CD4-positive, CD25-positive, alpha-beta regulatory T cell (primary cell): ENCODE measurements around the gene ZNF430. TPM values are rescaled to one million over a fixed set of nuclear protein-coding genes. Genes with fewer than 3 reads are reported as not detected.

ENCODE experiments used
- ATAC-seq, 2 donors: fragments of 150-1000 bp; cut with Tn5 transposase; one replicate each; pipeline ENCODE4 v1.10.0; 2021; ENCODE audit warnings: low read depth in 2 of 2, moderate number of reproducible peaks in 2 of 2, moderate library complexity in 1 of 2
- DNase-seq, 3 donors: peaks; one replicate each; pipeline versions ENCODE4 v3.0.0 to v3.0.0-alpha.2; 2012 to 2022; ENCODE audit warnings: mixed read lengths in 1 of 3
- H3K27ac ChIP-seq: one replicate; pipeline ENCODE4 v1.7.0; 2013; ENCODE audit warnings: mild to moderate bottlenecking, low read length; ENCODE audit not compliant: insufficient read depth, poor library complexity, severe bottlenecking
- H3K27me3 ChIP-seq: one replicate; pipeline ENCODE4 v1.7.0; 2013; ENCODE audit warnings: low read length; ENCODE audit not compliant: control insufficient read depth, insufficient read depth
- H3K36me3 ChIP-seq: one replicate; pipeline ENCODE4 v1.7.0; 2013; ENCODE audit warnings: mild to moderate bottlenecking, low read length, moderate library complexity; ENCODE audit not compliant: control insufficient read depth, insufficient read depth
- H3K4me1 ChIP-seq: 2 replicates; pipeline ENCODE4 v1.7.0; 2013; ENCODE audit warnings: mild to moderate bottlenecking, low read length; ENCODE audit not compliant: insufficient read depth, control insufficient read depth, poor library complexity, severe bottlenecking
- H3K4me3 ChIP-seq: one replicate; pipeline ENCODE4 v1.7.0; 2013; ENCODE audit warnings: low read depth, mild to moderate bottlenecking, low read length, moderate library complexity
- H3K9me3 ChIP-seq, 2 experiments: 1 replicate in 1 of 2; 2 replicates in 1 of 2; pipeline ENCODE4 v1.7.0; 2013; ENCODE audit warnings: low read length in 2 of 2, mild to moderate bottlenecking in 1 of 2, moderate library complexity in 1 of 2; ENCODE audit not compliant: control insufficient read depth in 2 of 2
- H3K27ac Mint-ChIP-seq, 3 donors: one replicate each; pipeline ENCODE4 v1.8.0; 2020 to 2022; ENCODE audit warnings: mild to moderate bottlenecking in 3 of 3, mixed read lengths in 3 of 3, moderate library complexity in 2 of 3
- H3K27me3 Mint-ChIP-seq: one replicate; pipeline ENCODE4 v1.8.0; 2022; ENCODE audit warnings: mild to moderate bottlenecking, mixed read lengths
- H3K36me3 Mint-ChIP-seq: one replicate; pipeline ENCODE4 v1.8.0; 2020; ENCODE audit warnings: mixed read lengths
- H3K4me1 Mint-ChIP-seq, 4 donors: one replicate each; pipeline ENCODE4 v1.8.0; 2020 to 2022; ENCODE audit warnings: mixed read lengths in 4 of 4, mild to moderate bottlenecking in 1 of 4
- H3K4me3 Mint-ChIP-seq, 4 donors: one replicate each; pipeline ENCODE4 v1.8.0; 2020 to 2022; ENCODE audit warnings: mild to moderate bottlenecking in 4 of 4, mixed read lengths in 4 of 4, moderate library complexity in 3 of 4
- H3K9me3 Mint-ChIP-seq, 7 donors: one replicate each; pipeline ENCODE4 v1.8.0; 2020 to 2022; ENCODE audit warnings: mixed read lengths in 7 of 7, mild to moderate bottlenecking in 3 of 7, moderate library complexity in 2 of 7
- polyA plus RNA-seq, 4 donors: library from polyadenylated mRNA; unstranded; fragments of 300-500 nt; fragmentation: Illumina TruSeq; gene quantifications; one replicate each; pipeline ENCODE4 v1.2.3, GENCODE V29; 2021
- total RNA-seq: library from RNA; stranded (reverse); gene quantifications from one replicate; pipeline ENCODE4 v1.2.3, GENCODE V29; 2022

The ZNF430 gene
- total and polyA plus RNA-seq, 5 donors from 2014 or later: 36.2 to 59.1 (median 47.1) TPM

DNA sequence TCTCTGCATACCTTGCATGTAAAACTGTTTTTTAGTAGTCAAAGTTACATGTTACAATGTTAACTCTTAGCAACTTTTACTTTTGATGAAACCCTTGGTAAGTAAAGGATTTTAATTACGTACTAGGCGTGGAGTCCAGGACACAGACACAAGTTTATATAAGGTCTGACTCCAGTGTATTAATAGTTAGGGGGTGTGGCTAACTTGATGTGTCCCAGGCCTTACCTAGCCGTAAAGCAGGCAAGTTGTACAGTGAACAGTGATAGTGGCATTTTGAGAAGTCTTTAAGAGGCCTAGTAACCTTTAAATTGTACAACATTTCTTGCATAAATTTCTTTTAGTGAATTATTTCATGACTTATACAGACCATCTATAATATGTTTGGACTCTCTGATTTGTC is 67.4 kb downstream of the ZNF430 start:
- ATAC-seq: no peak
- Histone ChIP-seq H3K9me3 (no peaks in the 10 kb centered on the region), H3K27me3 (no peaks in the 10 kb centered on the region), H3K4me3 (no peak overlapping the region), H3K4me1 (no peaks in the 10 kb centered on the region), H3K36me3 (peaks cover 6% of the 10 kb centered on the region), H3K27ac (no peak overlapping the region)
- no peaks in the 10 kb centered on the region for H3K27me3 Mint-ChIP-seq
- H3K36me3 Mint-ChIP-seq: peaks cover 31% of the 10 kb centered on the region
- no peak overlapping the region for H3K4me3 Mint-ChIP-seq
- H3K9me3 Mint-ChIP-seq: peaks cover 0 to 3% (median 0%) of the 10 kb centered on the region in 7 donors
- DNase-seq: no peak
- H3K4me1 Mint-ChIP-seq: peaks cover 11 to 33% (median 16%) of the 10 kb centered on the region in 4 donors
- no peak overlapping the region for H3K27ac Mint-ChIP-seq

DNA sequence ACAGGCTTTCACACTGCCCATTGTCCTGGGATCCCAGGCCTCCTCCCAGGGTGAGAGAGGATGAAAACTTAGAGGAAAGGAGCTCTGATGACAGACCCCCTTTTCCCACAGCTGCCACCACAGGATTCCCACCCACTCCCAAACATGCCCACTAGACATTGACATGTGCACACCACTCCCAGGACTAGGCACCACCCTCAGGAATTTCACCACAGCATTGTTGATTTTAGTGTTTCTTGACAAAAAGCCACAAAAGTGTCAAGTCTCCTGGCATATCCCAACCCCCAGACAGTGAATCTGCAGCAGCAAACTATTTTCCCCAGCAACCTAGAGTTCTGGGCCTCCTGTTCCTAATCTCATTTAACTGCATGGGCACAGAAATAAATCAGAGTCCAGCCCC is 71.7 kb downstream of the ZNF430 start:
- no peaks in the 10 kb centered on the region for H3K4me1 ChIP-seq
- Mint-ChIP-seq H3K9me3 (no peaks in the 10 kb centered on the region), H3K36me3 (peaks cover 27% of the 10 kb centered on the region), H3K27me3 (no peaks in the 10 kb centered on the region), H3K4me1 (peaks cover 8 to 15% (median 8%) of the 10 kb centered on the region in 4 donors), H3K4me3 (no peak overlapping the region), H3K27ac (peak overlapping the region in 1 of 3 donors; percentile 49)
- no peak overlapping the region for H3K27ac ChIP-seq
- H3K36me3 ChIP-seq: no peaks in the 10 kb centered on the region
- H3K9me3 ChIP-seq: peaks cover 0 to 3% of the 10 kb centered on the region in 2 experiments
- ATAC-seq: no peak
- no peak overlapping the region for H3K4me3 ChIP-seq
- DNase-seq: no peak
- no peaks in the 10 kb centered on the region for H3K27me3 ChIP-seq

DNA sequence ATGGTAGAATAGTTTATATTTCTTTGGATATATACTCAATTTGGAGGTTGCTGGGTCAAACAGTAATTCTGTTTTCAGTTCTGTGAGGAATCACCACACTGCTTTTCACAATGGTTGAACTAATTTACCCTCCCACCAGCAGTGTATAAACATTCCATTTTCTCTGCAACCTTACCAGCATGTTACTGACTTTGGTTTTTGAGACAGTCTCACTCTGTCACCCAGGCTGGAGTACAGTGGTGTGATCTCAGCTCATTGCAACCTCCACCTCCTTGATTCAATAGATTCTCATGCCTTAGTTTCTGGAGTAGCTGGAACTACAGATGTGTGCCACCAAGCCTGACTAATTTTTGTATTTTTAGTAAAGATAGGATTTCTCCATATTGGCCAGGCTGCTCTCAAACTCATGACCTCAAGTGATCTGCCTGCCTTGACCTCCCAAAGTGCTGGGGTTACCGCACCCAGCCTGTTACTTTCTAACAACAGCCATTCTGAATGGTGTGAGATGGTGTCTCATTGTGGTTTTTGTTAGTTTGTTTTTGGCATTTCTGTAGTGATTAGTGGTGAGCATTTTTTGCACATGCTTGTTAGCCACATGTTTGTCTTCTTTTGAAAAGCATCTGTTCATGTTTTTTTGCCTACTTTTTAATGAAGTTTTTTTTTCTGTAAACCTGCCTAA is 74.0 kb downstream of the ZNF430 start:
- Histone ChIP-seq H3K4me3 (no peak overlapping the region), H3K9me3 (peaks cover 0 to 3% of the 10 kb centered on the region in 2 experiments), H3K27ac (no peak overlapping the region), H3K36me3 (no peaks in the 10 kb centered on the region), H3K27me3 (no peaks in the 10 kb centered on the region), H3K4me1 (no peaks in the 10 kb centered on the region)
- Mint-ChIP-seq H3K36me3 (peaks cover 31% of the 10 kb centered on the region), H3K27ac (no peak overlapping the region), H3K4me1 (peaks cover 8 to 21% (median 9%) of the 10 kb centered on the region in 4 donors), H3K4me3 (no peak overlapping the region), H3K9me3 (no peaks in the 10 kb centered on the region), H3K27me3 (no peaks in the 10 kb centered on the region)
- DNase-seq (no peak), ATAC-seq (no peak)

DNA sequence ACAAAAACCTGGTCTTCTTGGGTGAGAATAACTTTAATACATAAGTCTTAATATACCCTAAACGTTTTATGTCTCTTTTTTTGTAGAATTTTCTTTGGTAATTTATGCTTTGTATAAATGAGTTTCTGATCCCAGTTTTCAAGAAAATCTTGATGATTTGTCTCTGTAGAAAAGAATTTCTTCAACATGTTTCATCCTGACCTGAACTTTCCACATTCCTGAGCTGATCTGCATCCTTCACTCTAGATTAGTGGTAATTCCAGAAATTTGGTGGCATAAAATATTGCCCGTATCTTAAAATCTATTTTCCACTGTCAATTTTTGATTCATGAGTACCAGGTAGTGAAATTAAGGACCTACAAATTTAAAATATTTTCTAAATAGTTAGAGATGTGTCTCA is 77.8 kb downstream of the ZNF430 start:
- Histone ChIP-seq H3K27me3 (no peaks in the 10 kb centered on the region), H3K9me3 (peaks cover 0 to 3% of the 10 kb centered on the region in 2 experiments), H3K4me1 (no peaks in the 10 kb centered on the region), H3K27ac (no peak overlapping the region), H3K36me3 (peaks cover 8% of the 10 kb centered on the region), H3K4me3 (no peak overlapping the region)
- ATAC-seq (no peak), DNase-seq (no peak)
- H3K27me3 Mint-ChIP-seq: peaks cover 4% of the 10 kb centered on the region
- no peaks in the 10 kb centered on the region for H3K9me3 Mint-ChIP-seq
- no peak overlapping the region for H3K27ac Mint-ChIP-seq
- no peak overlapping the region for H3K4me3 Mint-ChIP-seq
- H3K36me3 Mint-ChIP-seq: peaks cover 33% of the 10 kb centered on the region
- H3K4me1 Mint-ChIP-seq: peaks cover 0 to 16% (median 6%) of the 10 kb centered on the region in 4 donors

DNA sequence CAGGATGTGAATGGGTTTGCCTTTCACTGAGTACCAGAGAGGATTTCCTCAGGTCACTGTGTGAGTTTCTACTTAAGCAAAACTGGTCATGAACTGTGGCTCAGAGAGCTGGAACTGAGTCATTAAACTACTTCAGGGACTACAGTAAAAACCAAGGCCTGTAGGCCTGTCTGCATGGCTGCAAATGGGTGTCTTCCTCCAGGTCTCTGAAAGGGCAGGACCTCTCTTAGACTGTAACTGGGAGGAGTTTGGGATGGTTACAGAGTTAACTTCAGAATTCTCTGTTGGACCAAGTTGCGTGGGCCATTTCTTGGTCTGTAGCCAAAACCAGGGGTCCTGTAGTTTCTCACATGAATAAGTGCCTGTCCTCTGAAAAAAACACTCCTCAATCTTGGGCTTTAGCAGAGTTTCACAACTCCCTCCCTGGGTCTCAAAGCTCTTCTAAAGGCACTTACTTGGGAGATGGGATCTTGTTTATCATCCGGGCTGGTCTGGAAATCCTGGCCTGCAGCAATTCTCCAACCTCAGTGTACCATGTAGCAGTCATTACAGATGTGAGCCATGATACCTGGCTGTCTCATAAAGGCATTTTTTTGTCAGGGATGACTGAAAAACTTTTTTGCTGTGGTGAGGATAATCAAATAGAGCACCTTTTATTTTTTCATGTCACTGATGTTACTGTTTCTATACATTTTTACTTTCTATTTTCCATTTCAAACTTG is 81.2 kb downstream of the ZNF430 start:
- Mint-ChIP-seq H3K4me3 (no peak overlapping the region), H3K9me3 (peaks cover 0 to 2% (median 0%) of the 10 kb centered on the region in 7 donors), H3K27ac (peak overlapping the region in 1 of 3 donors; percentile 71), H3K27me3 (peaks cover 4% of the 10 kb centered on the region), H3K36me3 (peaks cover 41% of the 10 kb centered on the region), H3K4me1 (peaks cover 0 to 6% (median 1%) of the 10 kb centered on the region in 4 donors)
- H3K9me3 ChIP-seq: no peaks in the 10 kb centered on the region
- H3K36me3 ChIP-seq: peaks cover 15% of the 10 kb centered on the region
- H3K4me3 ChIP-seq: no peak overlapping the region
- no peaks in the 10 kb centered on the region for H3K27me3 ChIP-seq
- ATAC-seq: no peak
- no peaks in the 10 kb centered on the region for H3K4me1 ChIP-seq
- no peak for DNase-seq
- no peak overlapping the region for H3K27ac ChIP-seq

DNA sequence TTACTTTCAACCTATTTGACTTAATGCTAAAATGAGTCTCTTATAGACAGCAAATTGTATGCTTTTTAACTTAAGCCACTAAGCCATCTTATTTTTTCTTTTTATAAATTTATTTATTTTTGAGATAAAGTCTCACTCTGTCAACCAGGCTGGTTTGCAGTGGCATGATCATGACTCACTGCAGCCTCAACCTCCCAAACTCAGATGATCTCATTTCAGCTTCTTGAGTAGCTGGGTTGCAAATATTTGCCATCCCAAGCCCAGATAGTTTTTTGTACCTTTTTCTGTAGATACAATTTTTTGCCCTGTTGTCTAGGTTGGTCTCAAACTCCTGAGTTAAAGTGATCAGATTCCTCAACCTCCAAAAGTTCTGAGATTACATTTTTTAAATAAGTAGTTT is 88.7 kb downstream of the ZNF430 start:
- Mint-ChIP-seq H3K27me3 (no peaks in the 10 kb centered on the region), H3K4me3 (no peak overlapping the region), H3K27ac (no peak overlapping the region), H3K36me3 (peaks cover 54% of the 10 kb centered on the region), H3K4me1 (peaks cover 0 to 4% (median 0%) of the 10 kb centered on the region in 4 donors), H3K9me3 (peaks cover 0 to 31% (median 15%) of the 10 kb centered on the region in 7 donors)
- Histone ChIP-seq H3K27me3 (no peaks in the 10 kb centered on the region), H3K9me3 (peaks cover 6 to 8% of the 10 kb centered on the region in 2 experiments), H3K4me3 (no peak overlapping the region), H3K27ac (no peak overlapping the region), H3K4me1 (no peaks in the 10 kb centered on the region), H3K36me3 (peaks cover 15% of the 10 kb centered on the region)
- DNase-seq (no peak), ATAC-seq (no peak)
